CD4-positive, alpha-beta T cell treated with Interleukin-17A for 4 hours (primary cell): ENCODE data around the gene MFAP5.

Experiments
- DNase-seq: peaks from one replicate; pipeline ENCODE4 v3.0.0-alpha.2; 2020; ENCODE audit warnings: mixed read lengths

MFAP5 gene, protein sequence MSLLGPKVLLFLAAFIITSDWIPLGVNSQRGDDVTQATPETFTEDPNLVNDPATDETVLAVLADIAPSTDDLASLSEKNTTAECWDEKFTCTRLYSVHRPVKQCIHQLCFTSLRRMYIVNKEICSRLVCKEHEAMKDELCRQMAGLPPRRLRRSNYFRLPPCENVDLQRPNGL

DNA sequence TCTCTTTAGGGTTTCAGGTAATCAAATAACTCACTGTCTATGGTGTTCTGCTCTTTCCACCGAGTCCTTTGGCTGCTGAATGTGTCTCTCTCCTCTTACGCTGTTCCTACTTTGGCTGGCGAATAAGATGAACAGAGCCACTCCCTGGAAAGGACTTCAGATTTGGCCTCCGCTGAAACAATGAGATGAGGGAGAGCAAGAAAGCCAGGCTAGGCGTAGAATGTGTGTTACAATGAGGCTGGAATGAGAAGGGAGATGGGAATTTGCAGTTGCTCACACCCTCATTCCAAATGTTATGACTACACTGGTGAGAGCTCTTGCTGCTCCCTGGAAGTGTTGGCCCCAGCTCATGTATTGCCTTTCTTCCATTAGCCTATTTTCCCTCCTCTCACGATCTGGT lies at the start of gene MFAP5:
Gene MFAP5 (minus strand): TSS at position 234 of the 400 bp plus-strand sequence. CDS start 722 bp downstream, outside the sequence.
- DNase-seq = no peak

DNA sequence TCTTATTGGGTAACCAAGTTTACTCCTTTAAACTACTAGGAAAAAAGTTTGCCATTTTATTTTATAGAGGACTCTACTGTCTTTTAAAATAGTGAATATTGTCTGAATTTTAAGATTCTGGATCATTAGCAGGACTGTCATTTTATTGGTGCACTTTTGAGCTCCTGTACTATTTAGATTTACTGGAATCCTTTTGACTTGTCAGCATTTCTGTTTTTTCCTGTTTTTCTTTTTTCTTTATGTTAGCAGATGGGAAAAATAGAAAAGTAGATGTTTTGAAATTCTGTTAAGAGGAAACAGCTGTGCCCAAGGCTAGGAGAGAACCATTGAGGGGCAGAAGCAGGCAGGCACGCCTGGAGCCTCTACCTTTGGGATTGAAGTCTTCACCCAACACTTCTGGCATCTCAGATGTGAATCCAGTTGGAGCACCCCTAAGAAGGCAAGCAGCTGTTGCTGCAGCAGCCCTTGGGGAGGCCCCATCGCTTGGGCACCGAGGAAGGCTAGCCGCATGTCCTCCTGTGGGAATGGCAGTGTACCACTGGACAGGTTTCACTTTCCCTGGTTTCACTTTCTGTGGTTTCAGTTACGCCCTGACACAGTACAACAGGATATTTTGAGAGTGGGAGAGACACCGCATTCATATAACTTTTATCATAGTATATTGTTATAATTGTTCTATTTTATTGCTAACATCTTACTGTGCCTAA lies 46.7 kb upstream of the MFAP5 start:
- DNase-seq = no peak

DNA sequence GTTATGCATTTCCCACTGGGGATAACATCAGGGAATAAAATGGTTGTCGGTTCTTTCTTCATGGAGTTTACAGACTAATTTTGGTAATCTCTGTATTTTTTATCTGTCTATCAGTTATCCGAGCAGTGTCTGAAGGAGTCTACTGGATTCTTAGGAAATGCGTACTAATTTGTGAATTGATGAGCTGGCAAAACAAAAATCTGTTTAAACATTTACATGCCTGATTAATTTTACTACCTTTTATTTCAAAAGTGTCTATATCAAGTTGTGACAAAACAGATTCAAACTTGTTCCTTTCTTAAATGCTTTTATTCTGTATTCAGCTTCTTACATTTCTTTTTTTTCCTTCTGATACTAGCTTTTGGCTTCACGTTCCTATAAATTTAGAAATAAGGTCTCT lies 39.5 kb upstream of the MFAP5 start:
- no peak for DNase-seq

DNA sequence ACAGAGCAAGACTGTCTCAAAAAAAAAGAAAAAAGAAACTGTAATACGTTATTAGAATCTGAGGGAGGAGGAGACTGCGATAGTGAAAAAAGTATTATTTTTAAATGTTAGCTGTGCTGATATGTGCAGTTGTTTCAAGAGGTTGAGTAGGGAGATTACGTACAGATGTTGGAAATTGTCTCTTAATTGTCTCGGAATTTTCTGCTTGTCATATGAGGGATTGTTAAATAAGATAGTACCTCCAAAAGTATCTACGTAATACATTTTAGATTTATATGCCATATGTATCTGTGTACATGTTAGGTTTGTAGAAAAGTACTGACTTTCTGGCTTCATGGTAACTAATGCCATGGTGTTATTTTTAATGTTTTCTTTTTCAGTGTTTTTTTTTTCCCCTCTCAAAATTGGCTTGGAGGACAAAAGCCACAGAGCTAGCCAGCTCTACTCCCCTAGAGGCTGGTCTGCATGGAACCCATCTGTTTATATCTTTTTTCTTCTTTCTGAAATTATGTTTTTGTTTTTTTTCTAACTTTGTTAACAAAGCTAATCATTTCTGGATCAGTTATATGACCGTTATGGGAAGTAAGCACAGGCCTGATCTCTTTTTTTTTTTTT lies 38.5 kb upstream of the MFAP5 start:
- DNase-seq = no peak

DNA sequence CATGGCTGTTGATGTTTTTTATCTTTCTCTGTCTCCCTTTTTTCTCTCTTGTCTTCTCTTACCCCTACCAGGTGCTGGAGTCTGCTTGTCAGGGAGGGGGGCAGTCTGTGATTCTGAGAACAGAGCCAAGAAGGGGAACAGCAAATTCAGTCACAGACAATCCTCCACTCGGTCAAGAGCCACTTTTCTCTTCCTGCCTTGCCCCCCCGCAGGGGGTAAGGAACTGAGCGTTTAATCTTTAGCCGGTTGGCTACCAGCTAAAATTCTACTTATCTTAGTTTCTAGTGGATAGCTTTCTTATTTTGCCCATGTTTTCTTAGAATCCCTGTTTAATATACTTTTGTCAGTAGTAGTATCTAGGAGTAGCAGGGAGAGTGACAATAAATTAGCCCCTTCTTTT lies 37.1 kb upstream of the MFAP5 start:
- DNase-seq = no peak

DNA sequence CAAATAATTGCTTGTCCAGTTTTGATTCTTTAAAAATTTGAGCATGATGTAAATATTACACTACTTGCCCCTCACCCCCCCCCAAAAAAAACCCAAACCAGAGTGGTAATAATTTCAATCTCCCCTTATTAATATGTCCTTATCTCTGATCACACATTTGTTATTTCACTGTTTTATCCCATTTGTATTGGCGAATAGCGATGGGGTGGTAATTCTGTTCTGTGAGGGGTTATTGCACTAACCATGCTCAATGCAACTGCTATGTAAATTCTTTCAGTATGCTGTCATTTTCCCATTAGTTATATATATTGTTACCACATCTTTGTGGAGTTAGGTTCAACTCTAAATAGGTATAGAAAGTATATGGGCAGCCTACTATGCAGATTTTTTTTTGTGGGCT lies 36.3 kb upstream of the MFAP5 start:
- no peak for DNase-seq

DNA sequence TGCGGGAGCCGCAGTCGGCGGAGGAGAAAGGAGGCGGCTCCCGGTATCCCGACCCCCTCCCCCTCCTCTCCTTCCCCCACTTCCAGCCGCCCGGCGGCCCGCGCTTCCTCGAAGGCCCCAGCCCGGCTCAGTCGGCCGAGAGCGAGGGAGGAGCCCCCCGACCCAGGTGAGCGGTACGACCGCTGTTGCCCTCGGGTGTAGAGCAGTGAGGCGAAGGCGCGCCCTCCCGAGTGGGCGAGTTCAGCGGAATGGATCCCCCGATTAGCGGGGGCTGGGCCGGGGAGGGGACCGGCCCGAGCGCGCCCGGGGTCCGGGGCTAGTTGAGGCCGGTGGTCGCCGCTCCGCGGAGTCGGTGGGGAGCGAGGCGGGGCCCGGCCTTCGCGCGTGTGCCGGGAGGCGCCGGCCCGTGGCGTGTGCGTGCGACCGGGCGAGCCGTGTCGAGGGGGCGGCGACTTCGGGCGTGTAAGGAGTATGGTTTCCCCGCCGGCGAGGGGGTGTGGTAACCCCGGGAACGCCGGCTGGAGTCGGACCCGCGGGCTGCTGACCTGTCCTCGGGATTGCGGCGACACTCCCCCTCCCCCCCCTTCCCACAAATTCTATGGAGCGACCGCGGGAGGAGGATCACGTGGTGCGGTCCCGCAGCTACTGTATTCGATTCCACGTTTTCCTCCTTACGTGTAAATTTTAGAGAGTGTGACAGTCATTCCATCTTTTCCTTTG lies 35.7 kb upstream of the MFAP5 start:
- peak; percentile 69 for DNase-seq

DNA sequence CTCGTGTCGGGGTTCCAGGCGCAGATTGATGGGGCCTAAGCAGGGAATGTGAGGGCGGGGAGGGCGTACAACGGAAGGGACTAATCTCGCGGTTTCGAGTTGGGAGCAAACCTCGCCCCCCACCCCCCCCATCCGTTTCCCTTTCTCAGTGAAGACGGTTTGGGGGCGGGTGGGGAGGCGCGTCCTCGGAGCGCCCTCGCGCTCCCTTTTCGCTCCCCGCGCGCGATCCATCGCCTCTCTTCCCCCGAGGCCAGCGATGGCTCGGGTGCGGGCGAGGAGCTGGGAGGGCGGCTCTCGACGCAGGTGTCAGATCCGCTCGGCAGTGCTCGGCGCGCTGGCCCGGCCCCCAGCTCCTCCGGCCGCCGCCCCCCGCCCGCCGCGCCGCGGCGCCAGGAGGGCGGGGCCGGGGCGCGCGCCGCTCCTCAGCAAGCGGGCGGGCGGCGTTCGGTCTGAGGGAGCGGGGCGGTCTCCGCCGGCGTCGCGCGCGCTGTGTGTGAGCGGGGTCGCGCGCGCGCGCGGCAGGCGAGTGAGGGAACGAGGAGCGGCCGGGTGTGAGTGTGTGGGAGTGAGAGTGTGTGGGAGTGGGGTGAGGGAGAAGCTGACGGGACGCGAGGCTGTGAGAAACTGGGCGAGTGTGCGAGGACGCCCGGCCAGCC lies 35.0 kb upstream of the MFAP5 start, which contains the start of gene RIMKLB:
Gene RIMKLB (plus strand): TSS at position 516 of the 656 bp plus-strand sequence. CDS start 15,876 bp downstream, outside the sequence.
- DNase-seq = peak; percentile 87

DNA sequence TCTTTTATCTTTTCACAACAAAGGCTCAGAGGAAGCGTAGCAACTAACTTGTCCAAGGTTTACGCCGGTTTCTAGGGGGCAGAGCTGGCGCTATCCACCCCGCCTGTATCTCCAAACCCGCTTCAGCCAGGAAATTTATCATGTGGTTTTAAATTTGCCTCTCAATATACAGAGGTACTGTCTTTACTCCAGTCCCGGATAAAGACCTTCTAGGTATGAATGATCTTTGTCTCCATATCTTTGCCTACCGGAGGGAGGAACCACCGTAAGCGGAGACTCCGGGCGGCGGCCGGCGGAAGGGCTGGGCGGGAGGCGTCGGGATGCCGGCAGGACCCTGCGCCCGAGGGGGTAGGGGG lies 34.5 kb upstream of the MFAP5 start:
- DNase-seq = no peak

DNA sequence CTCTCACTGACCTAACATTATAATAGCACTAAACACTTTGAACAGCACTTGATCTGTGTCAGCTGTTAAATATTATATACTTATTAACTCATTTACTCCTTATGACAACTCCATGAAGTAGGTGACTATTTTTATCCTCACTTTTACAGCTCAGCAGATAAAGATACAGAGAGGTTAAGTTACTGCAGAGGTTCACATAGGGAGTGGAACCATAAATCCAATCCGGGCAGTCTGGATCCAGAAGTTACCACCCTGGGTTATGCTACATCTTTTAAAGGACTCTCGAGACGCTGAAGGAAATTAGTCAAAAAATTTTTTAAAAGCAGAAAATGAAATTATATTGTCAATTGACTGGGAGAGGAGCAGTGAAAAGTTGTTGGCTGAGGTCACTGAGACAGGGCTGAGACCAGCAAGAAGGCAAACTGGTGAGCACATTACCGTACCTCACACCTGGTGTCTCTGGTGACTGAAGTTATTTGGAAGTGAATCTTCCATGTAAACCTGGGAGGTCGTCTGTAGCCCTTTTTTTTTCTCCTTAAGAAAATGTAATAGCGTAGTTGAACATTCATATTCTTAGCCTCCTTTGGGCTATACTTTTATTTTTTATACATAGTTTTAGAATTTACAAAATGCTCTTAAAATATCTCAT lies 33.9 kb upstream of the MFAP5 start:
- DNase-seq = no peak

DNA sequence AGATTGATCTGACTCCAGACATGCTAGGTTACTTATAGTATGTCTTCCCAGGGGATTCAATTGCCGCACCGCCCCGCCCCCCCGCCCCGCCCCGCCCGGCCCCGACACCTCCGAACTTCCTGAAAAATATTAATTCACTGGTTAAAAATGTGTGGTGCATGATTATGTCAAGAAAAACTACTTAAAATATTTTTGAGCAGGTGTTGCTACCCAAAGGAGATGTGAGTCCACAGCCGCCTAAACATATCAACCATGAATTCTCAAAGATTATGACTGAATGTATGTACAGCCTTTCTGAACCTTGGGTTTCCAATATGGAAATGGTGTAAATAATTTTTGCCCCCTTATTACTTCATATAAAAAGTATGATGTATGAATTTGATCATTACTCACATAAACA lies 32.5 kb upstream of the MFAP5 start:
- no peak for DNase-seq

DNA sequence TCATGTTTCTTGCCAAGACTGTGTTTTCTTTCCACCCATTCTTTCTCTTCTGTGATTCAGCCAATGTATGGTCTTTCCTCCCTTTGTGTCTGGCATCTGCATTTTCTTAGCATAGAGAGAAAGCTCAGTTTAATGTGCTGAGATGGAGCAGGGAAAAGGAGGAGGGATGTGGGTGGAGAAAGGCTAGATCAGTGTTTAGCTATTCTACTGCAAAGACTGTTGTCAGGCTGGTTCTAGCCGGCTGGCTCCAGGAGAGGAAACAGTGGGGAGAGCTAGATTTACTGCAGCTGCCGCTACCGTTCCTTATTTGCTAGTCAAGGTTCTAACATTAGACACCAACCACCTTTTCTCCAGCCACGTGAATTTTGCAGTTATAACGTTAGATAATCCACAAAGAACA lies 29.9 kb upstream of the MFAP5 start:
- DNase-seq = peak; percentile 27

DNA sequence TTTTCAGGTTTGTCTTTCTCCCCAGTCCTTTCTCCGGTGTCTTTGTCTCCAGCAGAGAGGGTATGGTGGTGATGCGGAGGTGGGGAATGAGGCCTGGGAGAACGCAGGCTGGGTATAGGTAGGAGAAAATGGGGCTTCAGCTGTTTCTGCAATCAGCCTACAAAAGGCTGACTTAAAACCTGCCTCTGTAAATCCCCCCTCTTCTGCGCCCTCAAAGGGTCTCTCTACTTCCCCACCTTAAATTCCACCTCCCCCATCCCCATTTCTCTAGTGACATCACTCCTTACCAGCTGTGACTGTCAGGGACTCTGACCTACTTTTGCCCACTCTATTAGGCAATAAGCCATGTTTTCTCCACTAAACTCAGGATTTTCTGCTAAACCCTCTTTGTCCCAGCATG lies 27.1 kb upstream of the MFAP5 start:
- no peak for DNase-seq

DNA sequence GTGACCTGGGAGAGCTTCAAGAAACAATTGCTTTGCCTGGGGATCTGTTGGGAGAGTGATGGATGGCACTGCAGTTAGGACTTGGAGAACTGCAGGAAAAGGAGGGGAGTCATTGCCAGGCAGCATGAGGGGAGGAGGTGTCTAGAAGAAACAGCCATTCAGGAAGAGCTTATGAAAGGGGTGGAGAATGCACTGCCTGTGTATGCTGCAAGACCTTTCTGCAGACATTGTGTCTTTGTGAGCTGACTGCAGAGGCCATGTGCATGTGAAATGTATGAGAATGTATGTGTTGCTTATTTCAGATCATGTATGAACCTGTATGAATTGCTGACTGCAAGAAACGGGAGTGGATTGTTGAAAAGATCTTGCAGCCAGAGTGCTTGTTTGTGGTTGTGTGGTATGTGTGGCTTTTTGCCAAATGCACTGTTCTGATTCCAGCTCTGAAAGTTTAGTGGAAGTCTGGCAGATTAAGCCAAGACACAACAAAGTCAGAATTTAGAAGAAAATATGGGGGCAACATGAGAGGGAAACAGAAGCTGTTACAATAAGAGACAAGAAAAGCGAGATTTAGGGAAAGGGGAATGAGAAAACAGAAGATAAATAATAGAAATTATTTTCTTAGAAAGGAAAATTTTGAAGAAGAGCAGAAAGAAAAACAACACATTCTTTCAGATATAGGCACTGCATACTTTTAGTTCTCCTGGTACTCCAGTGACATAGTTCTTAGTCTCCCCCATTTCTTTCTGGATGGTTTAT lies 25.4 kb upstream of the MFAP5 start:
- peak; percentile 8 for DNase-seq

DNA sequence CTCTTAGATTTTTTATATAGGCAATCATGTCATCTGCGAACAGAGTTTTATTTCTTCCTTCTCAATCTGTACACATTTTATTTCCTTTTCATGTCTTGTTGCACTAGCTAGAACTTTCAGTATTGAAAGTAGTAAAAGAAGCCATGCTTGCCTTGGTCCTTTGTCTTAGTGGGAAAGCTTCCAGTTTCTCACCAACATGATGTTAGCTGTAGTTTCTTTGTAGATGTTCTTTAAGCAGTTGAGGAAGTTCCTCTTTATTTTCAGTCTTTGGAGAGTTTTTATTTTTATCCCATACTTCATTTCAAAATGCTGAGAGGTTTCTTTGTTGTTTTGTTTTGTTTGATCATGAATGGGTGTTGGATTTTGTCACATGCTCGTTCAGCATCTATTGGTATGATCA lies 22.4 kb upstream of the MFAP5 start:
- DNase-seq = no peak

DNA sequence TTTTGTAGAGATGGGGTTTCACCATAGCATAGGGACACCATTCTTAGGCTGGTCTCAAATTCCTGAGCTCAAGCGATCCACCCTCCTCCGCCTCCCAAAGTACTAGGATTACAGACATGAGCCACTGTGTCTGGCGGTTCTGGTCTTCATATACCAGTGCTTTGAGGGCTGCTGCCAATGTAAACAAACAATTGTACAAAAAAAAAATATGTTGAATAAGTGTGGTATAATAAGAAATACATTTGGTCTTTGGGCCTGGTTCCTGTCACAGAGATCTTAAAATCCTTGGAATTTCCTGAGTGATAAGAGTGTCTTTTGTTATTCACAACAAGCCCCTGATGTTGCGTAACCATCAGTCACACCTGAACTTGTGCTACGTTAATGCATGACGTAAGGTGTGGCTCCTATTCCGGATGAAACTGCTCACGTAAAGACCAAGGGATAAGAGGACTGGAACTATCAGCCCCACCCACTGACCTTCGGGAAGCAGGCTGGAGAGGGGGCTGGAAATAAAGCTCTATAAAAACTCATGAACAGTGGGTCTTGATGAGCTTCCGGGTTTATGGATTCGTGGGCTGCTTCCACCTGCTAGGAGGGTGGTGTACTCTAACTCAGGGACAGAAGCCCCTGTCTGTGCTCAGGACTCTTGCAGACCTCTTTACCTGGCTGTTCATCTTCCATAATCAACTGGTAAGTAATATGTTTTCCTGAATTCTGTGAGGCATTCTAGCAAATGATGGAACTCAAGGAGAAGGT lies 18.7 kb upstream of the MFAP5 start:
- no peak for DNase-seq

DNA sequence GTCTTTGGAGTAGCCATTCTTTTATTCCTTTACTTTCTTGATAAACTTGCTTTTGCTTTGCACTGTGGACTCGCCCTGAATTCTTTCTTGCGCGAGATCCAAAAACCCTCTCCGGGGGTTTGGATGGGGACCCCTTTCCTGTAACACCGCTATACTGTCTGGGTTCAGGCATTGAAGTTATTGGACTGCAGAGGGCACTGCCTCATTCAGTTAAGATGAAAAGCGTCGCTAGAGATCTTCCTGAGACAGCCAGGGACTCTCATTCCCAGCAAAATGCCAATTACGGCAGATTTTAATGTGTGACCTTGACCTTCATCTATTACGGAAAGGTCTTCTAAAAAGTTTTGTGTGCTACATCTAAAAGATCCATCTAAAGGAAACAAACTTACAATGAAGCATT lies 17.9 kb upstream of the MFAP5 start:
- no peak for DNase-seq

DNA sequence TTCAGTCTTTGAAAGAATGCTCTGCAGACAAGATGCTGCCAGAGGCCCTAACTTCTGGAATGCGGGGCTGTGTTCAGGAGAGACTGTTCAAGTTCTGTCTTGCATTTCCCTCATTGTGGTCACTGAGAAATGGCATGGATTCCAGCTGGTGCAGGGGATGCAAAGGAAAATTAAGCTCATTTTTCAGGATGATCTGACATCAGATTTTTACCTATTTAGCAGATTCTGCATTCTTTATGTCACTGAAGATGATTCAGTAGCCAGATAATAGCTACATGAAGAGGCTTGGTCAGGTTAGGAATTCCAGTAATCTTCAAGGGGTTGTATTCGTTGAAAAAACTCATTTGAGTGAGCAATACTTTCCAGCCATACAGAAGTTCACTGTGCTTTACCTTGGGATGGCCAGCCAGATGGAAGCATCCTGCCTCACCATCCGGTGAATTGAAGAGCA lies 16.1 kb upstream of the MFAP5 start:
- no peak for DNase-seq

DNA sequence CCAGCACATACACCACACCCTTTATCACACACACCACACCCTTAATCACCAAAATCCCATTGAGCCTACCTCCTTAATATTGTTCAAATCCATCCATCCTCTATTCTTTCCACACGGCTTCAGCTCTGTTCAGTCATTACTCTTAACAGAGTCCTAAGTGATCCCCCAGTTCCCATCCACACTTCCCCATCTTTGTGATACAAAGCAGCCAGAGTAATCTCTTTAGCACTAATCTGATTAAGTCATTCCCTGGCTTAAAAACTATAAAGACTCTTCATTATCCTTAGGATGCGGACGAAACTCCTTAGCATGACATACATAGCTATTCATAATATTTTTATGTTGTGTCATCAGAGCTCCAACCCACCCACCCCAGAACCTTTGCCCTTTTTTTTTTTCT lies 14.7 kb upstream of the MFAP5 start:
- no peak for DNase-seq

DNA sequence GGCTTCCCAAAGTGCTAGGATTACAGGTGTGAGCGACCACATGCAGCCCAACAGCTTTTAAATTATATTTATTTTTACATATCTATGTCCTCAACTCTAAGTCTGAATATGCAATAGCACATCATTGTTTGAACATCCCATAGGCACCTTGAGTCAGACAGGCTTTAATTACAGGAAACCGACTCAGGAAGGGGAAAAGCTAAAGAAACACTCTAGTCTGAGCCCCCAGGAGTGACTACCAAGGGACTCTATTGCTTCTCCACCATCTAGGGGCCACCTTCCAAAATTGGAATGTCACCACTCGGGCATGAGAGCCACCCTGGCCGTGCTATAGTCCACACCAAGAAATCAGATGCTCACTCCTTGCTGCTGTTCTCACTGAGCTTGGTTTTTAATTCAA lies 14.0 kb upstream of the MFAP5 start:
- no peak for DNase-seq

DNA sequence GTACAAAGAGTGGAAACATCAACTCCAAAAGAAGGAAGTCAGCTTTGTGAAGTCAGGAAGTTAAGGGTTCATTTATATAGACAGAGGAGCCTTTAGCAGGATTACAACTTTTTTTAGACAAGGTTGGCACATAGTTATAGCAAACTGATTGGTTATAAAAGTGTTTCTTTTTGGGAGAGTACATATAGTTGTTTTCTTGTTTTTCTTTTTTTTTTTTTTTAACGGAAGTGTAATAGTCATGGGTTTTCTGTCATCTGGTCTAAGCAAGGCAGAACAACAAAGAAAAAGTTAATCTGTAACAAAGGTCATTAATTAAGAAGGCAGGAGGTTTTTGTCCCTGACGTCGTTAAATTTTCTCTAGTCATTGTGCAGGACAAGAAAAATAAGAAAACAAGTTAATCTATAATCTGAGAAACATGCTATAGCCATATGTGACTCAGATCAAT lies 13.0 kb upstream of the MFAP5 start:
- no peak for DNase-seq
